Measurements from ENCODE around the gene ABHD17C. TPM values are rescaled to one million over a fixed set of nuclear protein-coding genes. Genes with fewer than 3 reads are reported as not detected.
"Not testable (repeated sequence)": the region's sequence is repeated elsewhere in the genome, so short reads cannot be mapped to it uniquely, and the experiment has no call there.

ABHD17C gene
- 4.0 and 7.5 TPM in 2 replicates for total RNA-seq (2014; rRNA removed; shearing (Covaris generic); ENCODE audit: low replicate concordance)

- in situ Hi-C loops (cut with HindIII; ENCODE audit: low pct_unique_long_range_greater_than_20kb, low sequenced_read_pairs), result no loop called here
- DNase-seq (ENCODE audit: low read depth), result peak; percentile 67
Observed at GRCh38 chr15:80695099-80695910, at the start of gene ABHD17C. Gene ABHD17C (plus strand): TSS chr15:80695310. CDS start chr15:80695430, 120 bp downstream.

DNA sequence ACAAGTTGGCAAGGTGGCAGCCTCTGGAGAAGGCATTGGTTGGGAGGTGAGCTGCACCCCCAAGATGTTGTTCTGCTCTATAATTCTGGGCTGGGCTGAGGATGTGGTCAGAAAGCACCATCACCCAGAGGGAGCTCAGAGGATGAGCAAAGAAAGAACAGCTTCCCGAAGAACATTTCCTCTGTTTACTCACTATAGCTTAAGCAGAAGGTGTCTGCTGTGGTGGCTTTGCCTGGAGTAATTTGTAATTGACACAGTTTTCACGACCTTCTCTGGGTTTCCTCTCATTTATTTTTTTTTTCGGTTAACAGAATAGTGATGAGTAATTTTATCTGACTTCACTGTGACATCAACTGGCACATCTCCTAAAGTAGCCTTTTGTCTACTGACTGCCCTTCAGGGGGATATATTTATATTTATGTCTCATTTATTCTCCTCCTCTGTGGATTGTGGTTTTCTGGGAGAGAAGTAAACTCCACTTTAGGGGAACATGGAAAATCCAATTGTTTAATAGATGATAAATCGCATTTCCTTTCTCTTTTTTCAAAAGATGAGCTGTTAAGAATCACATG, 49.5 kb upstream of the ABHD17C start:
- no peak for DNase-seq (ENCODE audit: low read depth)
- in situ Hi-C loops (cut with HindIII; ENCODE audit: low pct_unique_long_range_greater_than_20kb, low sequenced_read_pairs), result no loop called here

DNA sequence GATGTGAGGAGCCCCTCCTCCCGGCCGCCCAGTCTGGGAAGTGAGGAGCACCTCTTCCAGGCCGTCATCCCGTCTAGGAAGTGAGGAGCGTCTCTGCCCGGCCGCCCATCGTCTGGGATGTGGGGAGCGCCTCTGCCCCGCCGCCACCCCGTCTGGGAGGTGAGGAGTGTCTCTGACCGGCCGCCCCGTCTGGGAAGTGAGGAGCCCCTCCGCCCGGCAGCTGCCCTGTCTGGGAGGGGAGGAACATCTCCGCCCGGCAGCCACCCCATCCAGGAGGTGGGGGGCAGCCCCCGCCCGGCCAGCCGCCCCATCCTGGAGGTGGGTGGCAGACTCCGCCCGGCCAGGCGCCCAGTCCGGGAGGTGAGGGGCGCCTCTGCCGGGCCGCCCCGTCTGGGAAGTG, 47.7 kb upstream of the ABHD17C start:
- DNase-seq (ENCODE audit: low read depth), result not testable (repeated sequence)

GRCh38 chr15:80654299-80654698, 40.8 kb upstream of the ABHD17C start:
- in situ Hi-C loops (cut with HindIII; ENCODE audit: low pct_unique_long_range_greater_than_20kb, low sequenced_read_pairs), result no loop called here
- no peak for DNase-seq (ENCODE audit: low read depth)

More for the DNA sequence above, 47.7 kb upstream of the ABHD17C start:
- in situ Hi-C loops (cut with HindIII; ENCODE audit: low pct_unique_long_range_greater_than_20kb, low sequenced_read_pairs), result not testable (repeated sequence)

GRCh38 chr15:80659375-80659774, 35.7 kb upstream of the ABHD17C start:
- no peak for DNase-seq (ENCODE audit: low read depth)

GRCh38 chr15:80660119-80660518, 35.0 kb upstream of the ABHD17C start:
- in situ Hi-C loops (cut with HindIII; ENCODE audit: low pct_unique_long_range_greater_than_20kb, low sequenced_read_pairs), result no loop called here
- peak; percentile 16 for DNase-seq (ENCODE audit: low read depth)

More at GRCh38 chr15:80659375-80659774, 35.7 kb upstream of the ABHD17C start:
- in situ Hi-C loops (cut with HindIII; ENCODE audit: low pct_unique_long_range_greater_than_20kb, low sequenced_read_pairs), result no loop called here

- DNase-seq (ENCODE audit: low read depth), result no peak
- in situ Hi-C loops (cut with HindIII; ENCODE audit: low pct_unique_long_range_greater_than_20kb, low sequenced_read_pairs), result no loop called here
Observed at GRCh38 chr15:80662129-80662528, 33.0 kb upstream of the ABHD17C start.

DNA sequence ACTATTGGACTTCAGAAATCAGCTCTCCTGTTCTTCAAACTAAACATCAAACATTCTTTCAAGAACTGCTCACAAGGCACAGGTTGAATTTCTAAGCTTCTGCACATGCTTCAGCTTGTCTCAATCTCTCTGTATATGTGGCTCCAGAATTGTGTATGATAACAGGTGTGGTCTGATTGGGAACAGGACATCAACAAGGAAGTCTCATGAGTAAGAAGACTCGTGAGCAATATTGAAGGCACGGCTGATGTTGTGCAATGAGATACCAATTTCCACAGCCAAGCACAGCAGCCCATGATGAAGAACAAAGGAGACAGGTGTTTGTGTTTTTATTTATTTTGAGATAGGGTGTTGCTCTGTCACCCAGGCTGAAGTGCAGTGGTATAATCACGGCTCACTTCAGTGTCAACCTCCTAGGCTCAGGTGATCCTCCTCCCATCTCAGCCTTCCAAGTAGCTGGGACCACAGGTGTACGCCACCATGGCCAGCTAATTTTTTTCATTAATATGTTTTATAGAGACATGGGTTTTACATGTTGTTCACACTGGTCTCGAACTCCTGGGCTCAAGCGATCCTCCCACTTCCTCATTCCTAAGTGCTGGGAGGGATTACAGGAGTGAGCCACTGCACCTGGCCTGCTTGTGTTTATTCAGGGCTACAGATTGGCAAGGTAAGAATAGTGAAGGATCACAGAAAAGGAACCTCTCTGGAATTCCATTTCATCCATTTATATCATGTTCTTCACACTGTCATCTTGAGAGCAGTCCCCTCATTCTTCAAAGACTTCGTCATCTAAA, 32.2 kb upstream of the ABHD17C start:
- DNase-seq (ENCODE audit: low read depth), result no peak
- in situ Hi-C loops (cut with HindIII; ENCODE audit: low pct_unique_long_range_greater_than_20kb, low sequenced_read_pairs), result no loop called here

DNA sequence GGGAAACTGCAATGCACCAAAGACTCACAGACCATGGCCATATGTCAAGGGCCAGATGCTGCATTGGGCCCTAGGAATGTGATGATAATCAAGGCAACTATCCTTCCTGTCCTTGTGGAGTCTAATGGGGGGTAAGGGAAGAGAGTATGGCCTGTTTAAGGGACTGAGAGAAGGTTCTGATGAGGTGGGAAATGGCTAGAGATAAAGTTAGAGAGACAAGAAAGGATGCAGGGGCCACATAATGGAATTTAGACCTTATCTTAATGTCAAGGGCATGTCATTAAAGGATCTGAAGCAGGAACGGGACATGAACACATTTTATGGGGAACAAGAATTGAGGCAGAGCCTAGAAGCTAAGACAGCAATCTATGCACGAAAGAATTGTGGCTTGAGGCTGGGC, 30.0 kb upstream of the ABHD17C start:
- in situ Hi-C loops (cut with HindIII; ENCODE audit: low pct_unique_long_range_greater_than_20kb, low sequenced_read_pairs), result no loop called here
- DNase-seq (ENCODE audit: low read depth), result no peak

DNA sequence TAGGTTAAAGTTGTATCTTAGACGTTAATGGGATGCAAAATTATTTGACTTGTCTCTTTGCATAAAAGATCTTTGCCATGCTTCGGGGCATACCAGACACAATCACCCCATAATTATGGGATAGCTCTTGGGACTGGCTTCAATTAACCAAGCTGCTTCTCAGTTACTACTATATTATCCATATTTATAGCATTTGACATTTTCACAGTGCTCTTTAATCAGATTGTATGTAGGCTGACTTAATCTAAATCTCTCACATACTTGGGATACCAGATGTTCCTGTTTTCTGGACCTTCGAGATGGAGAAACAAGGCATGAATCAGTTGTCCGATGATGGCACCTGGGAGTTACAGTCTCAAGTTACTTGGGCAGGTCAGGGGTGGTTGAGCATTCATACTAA, 27.2 kb upstream of the ABHD17C start:
- in situ Hi-C loops (cut with HindIII; ENCODE audit: low pct_unique_long_range_greater_than_20kb, low sequenced_read_pairs), result no loop called here

DNA sequence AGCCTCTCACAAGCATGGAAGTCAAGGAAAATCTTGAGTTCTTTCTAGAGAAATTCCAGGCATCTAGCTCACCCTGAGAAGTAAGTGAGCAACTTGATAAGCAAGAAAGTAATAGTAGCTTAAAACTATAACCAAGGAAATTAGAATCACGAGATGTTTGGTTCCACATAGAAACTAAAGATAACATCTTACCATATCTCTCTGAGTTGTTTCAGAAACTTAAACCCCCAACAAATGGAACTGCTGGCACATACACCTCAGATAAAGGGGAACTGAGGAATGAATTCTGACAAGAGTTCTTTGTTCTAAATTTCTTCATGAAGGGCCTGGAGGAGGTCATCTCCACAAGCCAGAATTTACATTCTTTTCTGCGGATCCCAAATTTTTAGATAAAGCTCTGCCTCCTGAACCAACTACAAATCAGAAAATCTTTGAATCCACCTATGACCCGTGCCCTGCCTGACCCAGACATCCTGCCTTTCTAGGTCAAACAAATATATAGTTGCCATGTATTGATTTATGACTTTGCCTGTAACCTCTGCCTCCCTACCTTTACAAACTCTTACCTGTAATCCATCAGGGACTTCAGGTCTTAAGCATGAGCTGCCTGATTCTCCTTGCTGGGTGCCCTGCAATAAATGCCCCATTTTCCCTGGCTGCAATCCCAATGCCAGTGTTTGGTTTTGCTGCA, 26.4 kb upstream of the ABHD17C start:
- no peak for DNase-seq (ENCODE audit: low read depth)
- in situ Hi-C loops (cut with HindIII; ENCODE audit: low pct_unique_long_range_greater_than_20kb, low sequenced_read_pairs), result no loop called here

More for the DNA sequence above, 27.2 kb upstream of the ABHD17C start:
- DNase-seq (ENCODE audit: low read depth), result no peak

DNA sequence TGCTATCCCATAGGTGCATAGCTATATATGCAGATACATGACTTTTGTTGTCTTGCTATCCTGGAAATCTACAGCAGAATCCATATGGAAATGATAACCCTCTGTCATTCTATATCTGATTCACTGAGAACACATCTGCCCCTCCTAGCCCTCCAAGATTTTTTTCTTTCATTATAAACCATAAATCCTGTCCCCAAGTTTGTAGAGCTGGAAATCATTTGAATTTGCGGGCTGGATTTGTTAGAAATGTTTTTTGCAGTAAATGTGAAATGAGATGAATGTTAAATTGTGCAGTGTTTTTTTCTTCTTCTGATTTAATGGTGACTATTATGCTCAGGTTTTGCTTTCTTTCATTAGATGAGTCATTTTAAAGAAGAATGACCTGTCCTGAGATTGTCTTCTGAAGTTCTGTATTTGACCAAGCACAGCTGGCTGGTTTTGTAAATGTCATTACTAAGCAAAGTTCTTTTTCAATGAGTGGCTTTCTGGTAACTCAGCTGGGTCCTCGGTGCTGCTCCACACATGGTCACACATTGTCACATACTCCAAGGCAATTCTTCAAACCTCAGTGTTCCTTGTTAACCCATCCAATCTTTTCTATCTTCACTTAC, 25.3 kb upstream of the ABHD17C start:
- in situ Hi-C loops (cut with HindIII; ENCODE audit: low pct_unique_long_range_greater_than_20kb, low sequenced_read_pairs), result no loop called here
- DNase-seq (ENCODE audit: low read depth), result no peak

DNA sequence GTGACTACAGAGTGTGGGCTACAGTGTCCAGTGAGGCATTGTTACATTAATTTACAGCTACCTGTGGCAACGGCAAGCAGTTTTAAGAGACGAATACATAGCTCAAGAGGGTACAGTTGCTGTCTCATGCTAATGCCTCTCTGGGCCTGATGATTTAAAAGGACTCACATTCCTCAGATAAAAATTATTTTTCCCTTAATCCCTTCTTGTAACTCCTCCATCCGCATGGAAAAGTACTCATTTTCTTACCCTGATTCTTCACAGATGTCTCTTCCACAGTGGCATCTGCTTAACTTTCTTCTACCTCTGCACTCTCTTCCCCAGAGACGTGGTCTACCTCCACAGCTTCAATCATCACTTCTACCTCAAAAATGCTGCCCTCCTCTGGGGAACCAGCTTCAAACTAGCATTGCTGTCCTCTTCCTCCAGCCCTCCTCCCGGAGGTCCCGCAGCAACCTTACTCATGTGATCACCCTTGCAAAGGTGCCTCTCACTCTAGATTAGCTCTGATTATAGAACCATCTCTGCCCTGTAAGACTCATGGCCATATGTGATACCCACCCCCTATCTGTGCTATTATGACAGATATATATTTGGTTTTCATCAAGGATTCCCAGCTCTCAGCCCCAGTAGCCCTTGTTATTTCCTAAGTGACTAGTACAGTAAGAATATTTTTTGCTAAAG, 21.4 kb upstream of the ABHD17C start:
- in situ Hi-C loops (cut with HindIII; ENCODE audit: low pct_unique_long_range_greater_than_20kb, low sequenced_read_pairs), result no loop called here
- DNase-seq (ENCODE audit: low read depth), result no peak

DNA sequence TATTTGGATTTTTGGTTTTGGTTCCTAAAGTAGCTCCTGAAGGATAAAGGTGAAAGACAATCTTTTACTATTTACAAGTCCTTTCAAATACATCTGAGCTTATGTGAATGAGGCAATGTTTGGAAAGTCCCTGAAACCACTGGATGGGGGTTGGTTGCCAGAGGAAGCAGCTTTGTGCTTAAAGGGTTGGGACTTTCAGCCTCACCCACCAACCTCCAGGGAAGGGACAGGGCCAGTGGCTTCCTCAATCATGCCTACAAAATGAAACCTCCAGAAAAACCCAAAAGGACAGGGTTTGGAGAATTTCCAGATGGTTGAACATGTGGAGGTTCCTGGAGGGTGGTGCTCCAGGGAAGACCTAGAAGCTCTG, 20.9 kb upstream of the ABHD17C start:
- no peak for DNase-seq (ENCODE audit: low read depth)
- in situ Hi-C loops (cut with HindIII; ENCODE audit: low pct_unique_long_range_greater_than_20kb, low sequenced_read_pairs), result no loop called here

DNA sequence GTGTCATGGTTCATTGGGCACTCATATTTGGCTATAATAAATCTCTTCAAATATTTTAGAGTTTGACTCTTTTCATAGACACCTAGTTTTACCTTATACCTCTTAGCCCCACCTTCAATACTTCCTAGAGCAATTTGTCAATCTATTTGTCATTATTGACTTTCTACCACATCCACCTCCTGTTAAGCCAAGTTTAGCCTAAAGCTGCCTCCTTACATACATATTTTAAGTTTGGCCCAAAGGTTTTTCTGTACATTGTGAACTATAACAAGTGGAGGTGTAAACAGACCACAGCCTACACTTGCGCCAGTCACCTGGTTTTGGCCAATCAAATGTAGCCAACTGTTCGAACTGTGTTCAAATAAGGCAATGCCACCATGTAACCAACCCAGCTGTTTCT, 18.1 kb upstream of the ABHD17C start:
- in situ Hi-C loops (cut with HindIII; ENCODE audit: low pct_unique_long_range_greater_than_20kb, low sequenced_read_pairs), result no loop called here
- no peak for DNase-seq (ENCODE audit: low read depth)

GRCh38 chr15:80679167-80679803, 15.8 kb upstream of the ABHD17C start:
- no peak for DNase-seq (ENCODE audit: low read depth)
- in situ Hi-C loops (cut with HindIII; ENCODE audit: low pct_unique_long_range_greater_than_20kb, low sequenced_read_pairs), result no loop called here

DNA sequence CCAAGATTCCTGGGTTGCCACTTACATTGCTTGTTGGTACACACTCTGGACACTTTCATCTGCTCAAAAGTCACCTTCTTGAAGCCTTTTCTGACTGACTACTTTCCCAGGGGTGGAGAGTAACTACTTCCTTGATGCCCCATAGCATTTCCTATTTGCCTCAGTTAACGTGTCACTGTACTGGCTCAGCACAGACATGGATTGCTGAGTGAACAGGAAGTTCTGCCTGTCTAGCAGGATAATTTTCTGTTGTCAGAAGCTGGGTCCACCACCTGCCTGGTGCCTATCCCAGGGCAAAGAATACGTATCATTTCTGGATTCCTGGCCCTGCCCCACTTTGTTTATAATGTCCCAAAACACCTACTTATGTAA, 15.3 kb upstream of the ABHD17C start:
- in situ Hi-C loops (cut with HindIII; ENCODE audit: low pct_unique_long_range_greater_than_20kb, low sequenced_read_pairs), result no loop called here
- no peak for DNase-seq (ENCODE audit: low read depth)
